ENCODE data around the gene TRPC4.
"Not testable (repeated sequence)": the region's sequence is repeated elsewhere in the genome, so short reads cannot be mapped to it uniquely, and the experiment has no call there.

The TRPC4 gene

DNA sequence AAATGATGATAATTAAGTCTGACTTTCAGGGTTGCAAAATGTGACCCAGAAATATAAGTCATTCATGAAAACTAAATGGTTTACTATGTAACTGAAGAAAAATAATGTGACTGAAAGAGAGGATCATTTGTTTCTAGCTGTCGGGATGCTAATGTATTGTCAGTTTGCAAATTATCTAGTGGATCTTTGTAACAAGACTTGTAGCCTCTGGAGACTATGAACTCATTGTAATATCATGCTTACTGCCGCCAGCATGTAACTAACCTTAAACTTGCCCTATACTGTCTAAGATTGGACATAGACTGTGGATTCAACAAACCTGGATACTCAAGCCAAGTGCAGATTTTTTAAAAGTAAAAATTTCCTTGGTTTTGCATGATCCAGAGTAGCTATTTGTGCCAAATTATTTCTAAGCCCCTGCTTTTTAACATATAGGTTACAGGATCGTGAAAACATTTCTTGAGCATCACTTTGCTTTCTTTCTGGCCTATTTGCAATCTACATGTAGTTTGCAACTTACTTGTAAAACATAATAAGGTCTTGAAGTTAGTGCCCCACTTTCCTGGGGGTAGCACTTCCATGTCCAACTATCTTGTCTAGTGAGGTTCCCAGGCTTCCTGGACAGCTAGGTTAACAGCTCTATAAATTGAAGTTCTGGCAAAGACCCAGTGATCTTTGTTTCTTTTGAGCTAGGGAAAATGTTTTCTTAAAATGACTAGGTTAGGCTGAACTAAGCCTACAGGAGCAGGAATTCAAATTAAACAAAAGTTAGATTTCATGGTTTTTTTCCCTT is 267.7 kb downstream of the TRPC4 start:
- no peak for DNase-seq (ENCODE audit: low read depth)

DNA sequence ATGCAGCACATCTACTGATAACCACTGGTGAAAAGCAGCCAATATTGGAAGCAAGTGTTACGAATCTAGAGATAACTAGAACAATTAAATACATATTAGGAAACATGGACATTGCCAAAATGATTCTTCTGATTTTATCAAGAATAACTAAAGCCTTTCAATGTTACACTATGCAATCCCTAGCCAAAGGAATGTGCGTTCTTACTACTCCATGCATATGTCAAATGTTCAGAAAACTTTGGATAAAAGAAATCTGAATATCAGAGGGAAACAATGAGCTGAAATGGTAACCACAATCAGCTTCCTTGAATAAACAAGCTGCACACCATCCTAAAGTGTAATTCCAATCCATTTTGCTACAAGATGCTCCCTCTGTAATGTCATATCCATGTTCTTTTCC is 270.1 kb downstream of the TRPC4 start:
- no peak for DNase-seq (ENCODE audit: low read depth)

DNA sequence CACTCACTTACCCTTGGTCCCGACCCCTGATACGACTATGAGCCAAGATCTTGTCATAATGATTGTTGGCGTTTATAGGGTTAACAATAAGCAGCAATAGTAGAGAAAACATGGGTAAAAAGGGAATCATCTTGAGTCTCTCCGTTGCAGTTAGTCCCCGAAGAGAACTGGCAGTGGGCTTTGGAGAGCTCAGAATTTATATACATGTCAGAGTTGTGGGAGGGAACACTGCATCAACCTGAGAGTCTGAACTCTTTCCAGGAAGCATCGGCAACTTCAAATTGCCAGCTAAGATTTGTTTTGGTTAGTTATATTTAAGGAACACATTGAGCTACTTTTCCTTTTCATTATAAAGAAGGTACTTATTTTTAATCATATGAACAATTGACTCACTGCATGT is 271.0 kb downstream of the TRPC4 start, which contains the start of gene POSTN:
Gene POSTN, minus strand, starts transcription at position 172 of the 400 bp plus-strand sequence. Its CDS starts 42 bp downstream, at position 130.
- DNase-seq (ENCODE audit: low read depth): no peak

DNA sequence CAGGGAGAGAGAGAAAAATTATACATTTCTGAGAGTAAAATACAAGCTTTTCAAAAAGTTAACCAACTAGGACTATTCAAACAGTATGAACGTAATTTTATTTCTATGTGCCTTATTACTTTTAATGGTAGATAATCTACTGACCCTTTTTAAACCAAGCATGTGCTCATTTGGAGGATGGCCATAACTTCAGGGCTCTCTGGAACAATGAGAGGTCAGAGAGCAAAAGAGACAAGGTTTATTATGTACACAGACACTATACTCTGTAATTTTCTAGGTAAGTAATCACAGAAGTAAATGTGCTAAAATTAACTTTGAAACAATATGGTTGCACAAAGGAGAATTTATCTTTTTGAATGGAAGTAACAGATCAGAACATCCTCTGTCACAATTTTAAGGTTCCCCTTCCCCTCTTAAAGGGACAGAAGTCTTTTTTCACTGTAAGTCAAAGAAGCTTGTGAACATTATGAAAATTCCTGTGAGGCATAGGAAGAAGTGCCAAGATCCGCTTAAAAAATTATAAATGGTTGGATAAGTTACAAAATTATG is 272.0 kb downstream of the TRPC4 start:
- DNase-seq (ENCODE audit: low read depth): no peak

DNA sequence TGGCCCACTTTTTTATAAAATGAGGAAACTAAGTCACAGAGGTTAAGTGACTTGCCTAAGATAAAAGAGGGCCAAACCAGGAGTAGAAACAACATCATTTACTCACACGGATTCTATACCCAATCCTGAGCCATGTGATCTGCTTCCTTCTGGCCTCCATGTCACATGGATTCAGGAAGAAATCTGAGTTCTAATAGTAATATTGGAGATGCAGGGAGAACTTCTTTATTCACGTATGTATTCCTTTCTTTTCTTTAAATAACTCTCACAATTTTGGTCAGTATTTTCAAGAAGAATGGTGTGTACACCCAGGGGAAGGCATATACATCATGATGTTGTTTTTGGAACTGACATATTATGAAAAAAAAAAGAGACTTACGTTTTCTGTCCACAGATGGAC is 272.8 kb downstream of the TRPC4 start:
- DNase-seq (ENCODE audit: low read depth): no peak

DNA sequence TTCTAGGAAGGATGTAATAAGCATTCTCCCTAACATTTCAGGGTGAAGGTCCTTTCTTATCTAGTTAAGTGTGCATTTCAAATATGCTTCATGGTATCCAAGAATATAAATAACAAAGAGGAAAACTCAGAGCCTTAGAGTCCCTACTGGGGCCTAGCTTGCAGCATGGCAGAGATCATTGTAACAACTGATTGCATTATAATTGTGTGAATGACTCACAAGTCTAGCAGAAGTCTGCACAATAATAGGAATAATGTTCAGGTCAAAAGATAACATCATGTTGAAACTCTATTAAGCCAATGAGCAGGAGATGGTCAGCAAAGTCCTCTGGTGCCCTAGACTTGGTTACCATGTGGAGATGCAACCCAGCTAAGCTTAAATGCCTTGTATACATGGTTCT is 274.4 kb downstream of the TRPC4 start:
- peak; percentile 30 for DNase-seq (ENCODE audit: low read depth)

DNA sequence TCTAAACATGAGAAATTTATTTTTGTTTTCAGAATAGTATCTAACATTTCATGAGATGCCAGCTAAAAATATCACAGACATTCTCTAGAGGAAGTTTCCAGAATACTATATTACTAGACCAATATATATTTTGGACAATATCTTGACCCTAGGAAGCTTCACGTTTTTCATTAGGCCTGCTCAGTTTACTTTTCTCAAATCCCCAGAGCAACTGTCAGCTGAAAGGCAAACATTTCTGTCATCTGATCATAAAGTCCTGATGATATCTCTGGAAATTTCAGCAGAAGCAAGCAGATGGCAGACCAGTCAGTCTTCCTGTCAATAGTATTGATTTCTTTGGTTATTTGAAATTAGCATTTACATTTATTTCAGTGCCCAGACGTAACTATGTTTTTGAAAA is 275.0 kb downstream of the TRPC4 start:
- DNase-seq (ENCODE audit: low read depth): no peak

DNA sequence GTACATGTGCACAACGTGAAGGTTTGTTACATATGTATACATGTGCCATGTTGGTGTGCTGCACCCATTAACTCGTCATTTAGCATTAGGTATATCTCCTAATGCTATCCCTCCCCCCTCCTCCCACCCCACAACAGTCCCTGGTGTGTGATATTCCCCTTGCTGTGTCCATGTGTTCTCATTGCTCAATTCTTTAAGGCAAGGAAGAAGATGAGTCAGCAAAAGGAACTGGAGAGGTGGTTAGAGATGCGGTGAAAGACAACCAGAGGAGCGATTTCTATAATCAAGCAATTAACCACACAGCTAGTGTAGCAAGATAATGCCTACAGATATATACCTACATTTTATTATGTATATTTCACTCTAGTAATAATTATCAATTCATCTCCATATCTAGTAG is 280.2 kb downstream of the TRPC4 start:
- not testable (repeated sequence) for DNase-seq (ENCODE audit: low read depth)

DNA sequence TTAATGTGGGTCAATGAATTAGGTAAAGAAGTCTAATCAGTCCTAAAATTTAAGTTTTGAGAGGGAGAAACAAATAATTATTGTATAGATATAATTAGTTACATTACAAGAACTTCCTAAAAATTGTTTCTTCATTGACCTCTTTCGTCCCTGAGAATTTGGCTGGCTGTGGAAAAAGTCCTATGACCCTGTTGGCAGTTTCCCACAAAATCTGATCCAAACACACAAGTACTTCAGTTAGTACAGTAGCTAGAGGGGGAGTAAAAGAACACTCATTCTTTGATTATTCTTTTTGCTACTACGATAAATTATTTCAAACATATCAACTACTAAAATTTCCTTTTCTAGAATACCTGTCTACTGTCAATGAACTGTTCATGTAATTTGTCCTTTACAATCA is 282.3 kb downstream of the TRPC4 start:
- DNase-seq (ENCODE audit: low read depth): no peak

All from GM04503 (cell line).